Measurements from ENCODE around the gene EVPL.
"Not testable (repeated sequence)": the region's sequence is repeated elsewhere in the genome, so short reads cannot be mapped to it uniquely, and the experiment has no call there.

The EVPL gene

DNA sequence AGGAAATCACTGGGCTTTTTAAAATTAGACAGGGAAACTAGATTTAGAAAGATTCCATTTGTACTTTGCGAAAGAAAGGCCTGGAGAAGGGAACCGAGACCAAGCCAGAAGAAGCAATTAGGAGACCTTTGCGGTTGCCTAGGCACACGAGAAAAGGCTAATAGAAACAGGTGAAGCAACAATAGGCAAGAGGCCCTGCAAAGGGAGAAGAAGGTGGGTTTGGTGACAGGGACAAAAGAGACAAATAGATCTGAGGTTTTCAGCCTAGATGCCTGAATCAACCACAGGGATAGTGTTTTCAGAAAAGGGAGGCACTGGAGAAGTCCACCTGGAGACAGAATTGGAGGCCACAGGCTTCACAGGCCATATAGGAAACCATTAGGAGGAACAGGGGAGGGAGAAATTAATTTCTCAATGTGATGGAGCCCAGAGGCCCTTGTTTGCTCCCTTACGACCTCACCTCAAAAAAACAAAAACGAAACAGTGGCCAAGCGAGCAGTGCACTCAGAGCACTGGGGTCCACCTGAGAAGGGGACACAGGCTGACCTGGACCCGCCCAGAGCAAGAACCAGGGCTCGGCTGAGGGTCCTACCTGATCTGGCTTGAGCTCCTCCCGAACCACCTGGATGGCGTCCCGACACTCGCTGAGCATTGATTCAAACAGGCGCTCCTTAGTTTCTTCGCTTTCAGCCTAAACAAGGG, 22.9 kb upstream of the EVPL start:
- TF ChIP-seq FOXP2 (optimal IDR thresholded peaks at IDR 0.05; ENCODE audit: control extremely low read depth, extremely low read length, insufficient read depth) (no peak), EZH2 (IDR thresholded peaks at IDR 0.05) (no peak), POLR2AphosphoS5 (IDR thresholded peaks at IDR 0.05; ENCODE audit: borderline replicate concordance, low read depth, low read length) (no peak)
- DNase-seq (ENCODE audit: low read depth, low spot score), result no peak

DNA sequence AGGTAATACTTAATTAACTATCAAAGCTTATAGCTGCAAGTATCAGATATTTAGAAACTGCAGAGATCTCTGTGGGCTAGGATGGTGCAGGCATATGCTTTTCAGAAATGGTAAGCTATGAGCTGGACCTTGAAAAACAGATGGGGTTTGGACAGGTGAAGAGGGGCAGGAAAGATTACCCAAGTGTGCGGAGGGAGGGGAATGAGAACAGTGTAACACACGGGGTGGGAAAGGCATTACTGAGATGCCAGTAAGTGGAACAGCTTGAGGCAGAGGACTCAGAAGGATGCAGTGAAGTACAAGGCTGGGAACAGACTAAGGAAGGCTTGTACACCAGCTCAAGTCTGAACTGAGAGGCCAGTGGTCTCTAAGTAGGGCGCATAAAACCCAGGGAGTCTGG, 22.1 kb upstream of the EVPL start:
- Histone ChIP-seq H3K4me3 (no peak overlapping the region), H3K27ac (no peak overlapping the region), H3K36me3 (ENCODE audit: insufficient read depth, low read length) (peaks cover 85% of the 10 kb centered on the region), H3K9ac (ENCODE audit: insufficient read length) (no peak overlapping the region), H3K9me3 (ENCODE audit: low read depth, low read length) (no peaks in the 10 kb centered on the region)
- no peak for TF ChIP-seq POLR2AphosphoS5 (IDR thresholded peaks at IDR 0.05; ENCODE audit: borderline replicate concordance, low read depth, low read length)
- no peak for TF ChIP-seq FOXP2 (optimal IDR thresholded peaks at IDR 0.05; ENCODE audit: control extremely low read depth, extremely low read length, insufficient read depth)
- no peak for TF ChIP-seq EZH2 (IDR thresholded peaks at IDR 0.05)
- no peak for DNase-seq (ENCODE audit: low read depth, low spot score)

More for the DNA sequence above, 22.9 kb upstream of the EVPL start:
- H3K36me3 ChIP-seq (ENCODE audit: insufficient read depth, low read length), result peaks cover 78% of the 10 kb centered on the region
- H3K27ac ChIP-seq, result no peak overlapping the region
- H3K9me3 ChIP-seq (ENCODE audit: low read depth, low read length), result no peaks in the 10 kb centered on the region
- no peak overlapping the region for H3K4me3 ChIP-seq
- H3K9ac ChIP-seq (ENCODE audit: insufficient read length), result no peak overlapping the region

DNA sequence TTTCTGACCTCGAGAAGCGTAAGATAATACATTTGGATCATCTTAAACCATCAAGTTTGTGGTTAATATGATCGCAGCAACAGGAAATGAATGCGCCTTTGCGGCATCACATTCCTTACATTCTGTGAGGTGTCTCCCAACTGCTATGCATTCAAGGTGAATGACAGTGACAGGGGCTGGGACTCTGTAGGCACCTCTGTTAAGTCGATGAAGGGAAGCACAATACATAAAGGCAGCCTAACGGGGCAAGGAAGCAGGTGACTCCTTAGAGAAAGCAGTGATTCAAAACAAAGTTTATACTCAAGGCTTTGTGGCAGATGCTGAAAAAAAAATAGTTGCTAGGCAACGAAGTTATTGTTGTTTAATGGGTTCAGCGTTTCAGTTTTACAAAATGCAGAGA, 21.6 kb upstream of the EVPL start:
- Histone ChIP-seq H3K9ac (ENCODE audit: insufficient read length) (no peak overlapping the region), H3K36me3 (ENCODE audit: insufficient read depth, low read length) (peaks cover 86% of the 10 kb centered on the region), H3K9me3 (ENCODE audit: low read depth, low read length) (no peaks in the 10 kb centered on the region), H3K4me3 (no peak overlapping the region), H3K27ac (no peak overlapping the region)
- TF ChIP-seq EZH2 (IDR thresholded peaks at IDR 0.05), result no peak
- TF ChIP-seq POLR2AphosphoS5 (IDR thresholded peaks at IDR 0.05; ENCODE audit: borderline replicate concordance, low read depth, low read length), result no peak
- no peak for TF ChIP-seq FOXP2 (optimal IDR thresholded peaks at IDR 0.05; ENCODE audit: control extremely low read depth, extremely low read length, insufficient read depth)
- no peak for DNase-seq (ENCODE audit: low read depth, low spot score)

GRCh38 chr17:76048025-76048605, 21.0 kb upstream of the EVPL start:
- Histone ChIP-seq H3K9me3 (ENCODE audit: low read depth, low read length) (no peaks in the 10 kb centered on the region), H3K27ac (no peak overlapping the region), H3K4me3 (no peak overlapping the region), H3K36me3 (ENCODE audit: insufficient read depth, low read length) (peaks cover 86% of the 10 kb centered on the region), H3K9ac (ENCODE audit: insufficient read length) (no peak overlapping the region)
- no peak for DNase-seq (ENCODE audit: low read depth, low spot score)
- TF ChIP-seq EZH2 (IDR thresholded peaks at IDR 0.05), result no peak
- TF ChIP-seq POLR2AphosphoS5 (IDR thresholded peaks at IDR 0.05; ENCODE audit: borderline replicate concordance, low read depth, low read length), result no peak
- no peak for TF ChIP-seq FOXP2 (optimal IDR thresholded peaks at IDR 0.05; ENCODE audit: control extremely low read depth, extremely low read length, insufficient read depth)

DNA sequence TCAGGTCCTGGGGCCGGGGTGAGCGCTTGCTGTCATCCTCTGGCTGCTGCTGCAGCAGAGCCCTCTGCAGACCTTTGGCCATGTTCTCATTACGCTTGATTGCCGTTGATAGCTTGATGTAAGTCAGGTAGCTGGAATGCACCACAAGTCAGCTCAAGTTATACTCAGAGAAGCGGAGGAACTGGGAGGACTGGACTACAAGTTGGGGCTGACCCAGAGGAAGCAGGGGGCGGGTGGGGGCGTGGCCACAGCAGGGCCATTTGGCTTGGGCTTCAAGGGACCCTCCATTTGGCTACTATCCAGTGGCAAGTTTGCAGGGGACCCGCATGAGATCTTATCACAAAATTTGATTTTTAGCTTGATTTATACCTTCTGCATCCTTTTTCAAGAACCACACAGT, 19.0 kb upstream of the EVPL start:
- Histone ChIP-seq H3K9me3 (ENCODE audit: low read depth, low read length) (no peaks in the 10 kb centered on the region), H3K9ac (ENCODE audit: insufficient read length) (no peak overlapping the region), H3K36me3 (ENCODE audit: insufficient read depth, low read length) (peaks cover 89% of the 10 kb centered on the region), H3K27ac (no peak overlapping the region), H3K4me3 (no peak overlapping the region)
- DNase-seq (ENCODE audit: low read depth, low spot score), result no peak
- no peak for TF ChIP-seq POLR2AphosphoS5 (IDR thresholded peaks at IDR 0.05; ENCODE audit: borderline replicate concordance, low read depth, low read length)
- TF ChIP-seq EZH2 (IDR thresholded peaks at IDR 0.05), result no peak
- no peak for TF ChIP-seq FOXP2 (optimal IDR thresholded peaks at IDR 0.05; ENCODE audit: control extremely low read depth, extremely low read length, insufficient read depth)

DNA sequence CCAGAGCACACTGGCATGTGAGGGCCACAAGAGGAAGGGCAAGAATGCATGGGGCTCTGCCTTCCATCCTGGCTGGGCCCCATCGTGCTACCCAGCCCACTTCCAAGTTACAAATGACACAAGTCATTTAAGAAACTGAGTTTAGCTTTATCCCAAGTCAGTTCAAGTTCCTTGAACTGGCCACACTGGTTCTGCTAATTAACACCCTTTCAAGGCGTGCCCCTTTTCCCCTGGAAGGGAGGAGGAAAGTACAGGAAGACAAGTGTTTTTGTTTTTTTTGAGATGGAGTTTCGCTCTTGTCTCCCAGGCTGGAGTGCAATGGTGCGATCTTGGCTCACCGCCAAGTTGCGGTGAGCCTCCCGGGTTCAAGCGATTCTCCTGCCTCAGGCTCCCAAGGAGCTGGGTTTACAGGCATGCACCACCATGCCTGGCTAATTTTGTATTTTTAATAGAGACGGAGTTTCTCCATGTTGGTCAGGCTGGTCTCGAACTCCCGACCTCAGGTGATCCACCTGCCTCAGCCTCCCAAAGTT, 17.4 kb upstream of the EVPL start:
- H3K4me3 ChIP-seq; H3K27ac ChIP-seq; H3K9ac ChIP-seq (ENCODE audit: insufficient read length); DNase-seq (ENCODE audit: low read depth, low spot score); H3K9me3 ChIP-seq (ENCODE audit: low read depth, low read length): not testable (repeated sequence)
- H3K36me3 ChIP-seq (ENCODE audit: insufficient read depth, low read length), result peaks cover 89% of the 10 kb centered on the region

- H3K4me3 ChIP-seq; H3K27ac ChIP-seq; H3K9me3 ChIP-seq (ENCODE audit: low read depth, low read length); DNase-seq (ENCODE audit: low read depth, low spot score); H3K9ac ChIP-seq (ENCODE audit: insufficient read length): not testable (repeated sequence)
- peaks cover 86% of the 10 kb centered on the region for H3K36me3 ChIP-seq (ENCODE audit: insufficient read depth, low read length)
Measured at GRCh38 chr17:76042868-76043267, 15.8 kb upstream of the EVPL start.

DNA sequence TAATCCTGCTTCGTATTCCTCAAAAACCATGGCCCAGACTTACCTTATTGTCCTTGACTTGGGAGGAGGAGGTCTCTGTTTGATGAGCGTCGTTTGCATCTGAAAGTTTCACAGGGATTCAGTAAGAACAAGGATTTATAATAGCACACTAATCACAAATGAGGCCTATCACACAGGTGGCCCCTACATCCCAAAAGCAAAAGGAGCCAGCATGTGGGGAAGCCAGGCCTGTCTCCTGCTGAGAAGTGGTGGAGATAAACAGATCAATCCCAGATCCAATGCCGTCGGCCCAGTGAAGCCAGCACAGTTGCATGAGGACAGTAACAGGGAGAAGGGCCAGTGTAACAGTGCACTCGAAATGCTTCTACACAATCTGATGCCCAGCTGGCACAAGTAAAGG, 13.3 kb upstream of the EVPL start:
- H3K27ac ChIP-seq, result no peak overlapping the region
- peaks cover 64% of the 10 kb centered on the region for H3K36me3 ChIP-seq (ENCODE audit: insufficient read depth, low read length)
- TF ChIP-seq FOXP2 (optimal IDR thresholded peaks at IDR 0.05; ENCODE audit: control extremely low read depth, extremely low read length, insufficient read depth), result no peak
- TF ChIP-seq POLR2AphosphoS5 (IDR thresholded peaks at IDR 0.05; ENCODE audit: borderline replicate concordance, low read depth, low read length), result no peak
- no peak for TF ChIP-seq EZH2 (IDR thresholded peaks at IDR 0.05)
- H3K9me3 ChIP-seq (ENCODE audit: low read depth, low read length), result no peaks in the 10 kb centered on the region
- no peak overlapping the region for H3K9ac ChIP-seq (ENCODE audit: insufficient read length)
- no peak for DNase-seq (ENCODE audit: low read depth, low spot score)
- H3K4me3 ChIP-seq, result no peak overlapping the region

- Histone ChIP-seq H3K36me3 (ENCODE audit: insufficient read depth, low read length) (peaks cover 51% of the 10 kb centered on the region), H3K27ac (0 out of 2 replicates have a peak overlapping the region, but pooled peaks have one; percentile 11), H3K4me3 (no peak overlapping the region), H3K9ac (ENCODE audit: insufficient read length) (no peak overlapping the region), H3K9me3 (ENCODE audit: low read depth, low read length) (no peaks in the 10 kb centered on the region)
- DNase-seq (ENCODE audit: low read depth, low spot score), result no peak
- TF ChIP-seq POLR2AphosphoS5 (IDR thresholded peaks at IDR 0.05; ENCODE audit: borderline replicate concordance, low read depth, low read length), result no peak
Measured at GRCh38 chr17:76039121-76039520, 12.0 kb upstream of the EVPL start.

All from SK-N-MC (cell line).